AG20443 (cell line): ENCODE measurements around the gene SERBP1.
"Not testable (repeated sequence)": the region's sequence is repeated elsewhere in the genome, so short reads cannot be mapped to it uniquely, and the experiment has no call there.

ENCODE experiments used
- DNase-seq: peaks from one replicate; pipeline ENCODE4 v3.0.0; 2012; ENCODE audit warnings: low spot score, mixed read lengths

SERBP1 gene

GRCh38 chr1:67405473-67406245 is 24.5 kb downstream of the SERBP1 start:
- DNase-seq = no peak

DNA sequence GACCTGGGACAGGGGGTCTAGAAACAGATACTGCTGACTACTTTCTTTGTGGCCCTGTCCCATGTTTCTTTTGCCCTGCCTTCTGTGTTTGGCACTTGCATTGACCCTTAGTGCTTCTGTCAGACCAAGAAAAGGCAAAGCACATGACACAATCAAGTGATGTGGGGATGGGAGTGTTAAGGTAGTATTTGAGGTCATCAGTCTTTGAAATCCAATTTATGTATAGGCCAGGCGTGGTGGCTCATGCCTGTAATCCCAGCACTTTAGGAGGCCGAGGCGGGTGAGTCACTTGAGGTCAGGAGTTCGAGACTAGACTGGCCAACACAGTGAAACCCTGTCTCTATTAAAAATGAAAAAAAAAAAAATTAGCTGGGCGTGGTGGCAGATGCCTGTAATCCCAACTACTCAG is 26.0 kb downstream of the SERBP1 start:
- DNase-seq = no peak

- no peak for DNase-seq
These were observed 28.8 kb downstream of the SERBP1 start for GRCh38 chr1:67401443-67401842.

- DNase-seq = not testable (repeated sequence)
These were observed 30.0 kb downstream of the SERBP1 start for GRCh38 chr1:67400029-67400786.

GRCh38 chr1:67399199-67399993 is 30.8 kb downstream of the SERBP1 start:
- DNase-seq = no peak

DNA sequence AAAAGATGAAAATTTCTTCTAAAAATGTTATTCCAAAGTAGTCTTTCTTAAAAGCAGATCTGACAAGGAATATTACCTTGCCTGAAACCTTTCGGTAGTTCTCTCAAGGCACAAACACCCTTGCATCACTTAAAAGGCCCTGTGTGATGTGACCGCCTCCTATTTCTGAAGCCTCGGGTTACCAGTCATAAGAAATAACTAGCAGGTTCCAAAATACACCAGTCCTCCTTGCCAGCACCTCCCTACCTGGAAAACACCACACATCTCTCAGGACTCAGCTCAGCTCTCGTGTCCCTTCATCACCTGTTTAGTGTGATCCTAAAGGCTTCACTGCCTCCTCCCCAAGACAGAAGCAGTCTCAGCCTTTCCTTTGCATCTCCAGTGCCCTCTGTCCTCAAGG is 35.7 kb downstream of the SERBP1 start:
- no peak for DNase-seq

- DNase-seq = no peak
These were observed 36.5 kb downstream of the SERBP1 start for GRCh38 chr1:67393737-67394136.

- no peak for DNase-seq
These were observed 37.0 kb downstream of the SERBP1 start for GRCh38 chr1:67393240-67393639.

- no peak for DNase-seq
These were observed 39.9 kb downstream of the SERBP1 start for GRCh38 chr1:67390041-67390887.

DNA sequence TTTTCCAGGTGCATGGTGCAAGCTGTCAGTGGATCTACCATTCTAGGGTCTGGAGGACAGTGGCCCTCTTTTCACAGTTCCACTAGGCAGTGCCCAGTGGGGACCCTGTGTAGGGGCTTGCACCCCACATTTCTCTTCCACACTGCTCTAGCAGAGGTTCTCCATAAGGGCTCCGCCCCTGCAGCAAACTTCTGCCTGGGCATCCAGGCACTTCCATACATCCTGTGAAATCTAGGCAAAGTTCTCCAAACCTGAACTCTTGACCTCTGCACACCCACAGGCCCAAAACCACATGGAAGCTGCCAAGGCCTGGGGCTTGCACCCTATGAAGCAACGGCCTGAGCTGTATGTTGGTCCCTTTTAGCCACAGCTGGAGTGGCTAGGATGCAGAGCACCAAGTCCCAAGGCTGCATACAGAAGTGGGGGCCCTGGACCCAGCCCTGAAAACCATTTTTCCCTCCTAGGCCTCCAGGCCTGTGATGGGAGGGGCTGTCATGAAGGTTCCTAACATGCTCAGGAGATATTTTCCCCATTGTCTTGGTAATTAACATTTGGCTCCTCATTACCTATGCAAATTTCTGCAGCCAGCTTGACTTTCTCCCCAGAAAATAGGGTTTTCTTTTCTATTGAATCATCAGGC is 46.1 kb downstream of the SERBP1 start:
- DNase-seq = no peak

GRCh38 chr1:67382292-67382691 is 47.9 kb downstream of the SERBP1 start:
- DNase-seq = no peak

DNA sequence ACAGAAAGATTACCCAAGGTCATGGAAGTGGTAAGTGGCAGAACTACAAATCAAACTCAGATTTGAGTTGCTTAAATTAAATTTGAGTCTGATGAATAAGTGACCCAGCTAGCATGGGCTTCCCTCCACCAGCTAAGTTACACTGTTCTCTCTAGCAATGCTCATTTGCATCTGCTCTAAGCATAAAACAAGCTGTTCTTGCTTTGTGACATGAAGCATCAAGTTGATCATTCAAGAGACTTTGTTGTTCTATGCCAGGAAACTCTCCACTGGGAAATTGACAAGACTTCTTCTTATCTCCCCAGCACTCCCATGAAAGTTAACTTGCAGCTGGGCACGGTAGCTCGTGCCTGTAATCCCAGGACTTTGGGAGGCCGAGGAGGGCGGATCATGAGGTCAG is 49.0 kb downstream of the SERBP1 start:
- no peak for DNase-seq

DNA sequence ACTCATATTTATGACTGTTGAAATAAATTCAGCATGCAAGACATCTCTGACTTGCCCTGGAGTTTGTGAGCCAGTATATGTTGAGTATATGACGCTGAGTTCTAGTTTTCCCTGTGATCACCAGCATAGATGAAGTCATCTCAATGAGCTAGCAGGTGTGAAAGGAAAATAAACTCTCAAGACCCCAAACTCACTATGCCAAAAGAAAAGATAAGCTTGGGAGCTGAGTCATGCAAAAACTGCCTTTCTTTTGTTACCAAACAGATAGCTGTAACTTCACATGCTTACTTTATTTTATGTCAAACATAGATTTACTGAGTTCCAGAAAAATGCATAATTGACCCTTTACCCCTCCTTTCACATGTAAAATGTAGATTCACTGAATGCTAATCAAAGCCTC is 52.9 kb downstream of the SERBP1 start:
- DNase-seq = no peak

- DNase-seq = no peak
These were observed 53.8 kb downstream of the SERBP1 start for GRCh38 chr1:67376381-67376780.

DNA sequence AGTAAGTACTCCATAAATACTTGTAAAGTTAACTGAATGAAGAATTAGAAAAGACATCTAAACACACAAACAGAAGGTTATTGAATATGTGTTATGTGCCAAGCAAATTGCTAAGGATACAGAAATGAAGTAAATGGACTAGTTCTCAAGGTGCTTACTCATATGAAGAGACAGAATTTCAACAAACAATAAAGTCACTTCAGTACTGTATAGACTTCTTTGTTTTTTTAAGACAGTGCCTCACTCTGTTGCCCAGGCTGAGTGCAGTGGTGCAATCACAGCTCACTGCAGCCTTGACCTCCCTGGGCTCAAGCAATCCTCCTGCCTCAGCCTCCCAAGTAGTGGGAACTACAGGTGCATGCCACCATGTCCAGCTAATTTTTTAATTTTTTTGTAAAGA is 57.3 kb downstream of the SERBP1 start:
- DNase-seq = no peak

GRCh38 chr1:67372136-67372535 is 58.1 kb downstream of the SERBP1 start:
- DNase-seq = no peak

DNA sequence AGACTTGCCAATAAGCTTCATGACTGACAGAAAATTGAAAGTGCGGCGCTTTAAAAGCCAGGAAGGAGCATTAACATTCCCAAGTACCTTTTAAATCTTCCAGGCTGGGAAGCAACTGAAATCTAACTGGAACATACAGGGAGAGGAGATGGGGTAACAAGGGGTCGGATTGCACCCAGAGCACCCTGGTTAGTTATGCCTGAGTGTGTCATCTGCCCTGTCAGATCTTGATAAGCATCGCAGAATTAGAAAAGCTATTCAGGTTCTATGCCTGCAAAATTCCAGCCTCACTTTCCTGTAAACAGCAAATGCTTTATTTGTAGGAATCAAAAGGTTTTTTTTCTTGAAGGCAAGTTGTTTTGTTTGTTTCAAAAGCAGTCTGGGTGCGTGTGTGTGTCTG is 58.5 kb downstream of the SERBP1 start:
- no peak for DNase-seq

GRCh38 chr1:67371043-67371442 is 59.2 kb downstream of the SERBP1 start:
- DNase-seq = no peak

DNA sequence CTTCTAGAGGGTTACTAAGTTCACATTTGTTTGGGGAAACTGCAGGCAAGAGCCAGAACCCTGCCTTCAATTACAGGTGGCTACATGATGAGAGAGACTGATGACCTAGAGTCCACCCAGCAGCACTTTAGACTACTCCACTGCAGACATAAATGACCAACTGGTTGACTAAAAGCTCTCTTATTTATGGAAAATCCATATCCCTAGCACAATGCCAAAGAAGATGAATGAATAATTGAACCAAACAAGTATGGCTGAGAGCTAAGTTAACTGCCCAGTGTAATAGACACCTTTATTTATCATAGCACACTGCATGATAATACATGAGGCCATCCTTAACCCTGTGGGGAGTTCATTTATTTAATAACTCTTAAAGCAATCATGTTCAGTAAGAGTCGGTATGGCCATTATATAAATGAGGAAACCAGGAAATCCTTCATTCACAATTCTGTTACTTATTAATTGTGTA is 62.1 kb downstream of the SERBP1 start:
- DNase-seq = no peak

GRCh38 chr1:67367370-67368045 is 62.7 kb downstream of the SERBP1 start:
- DNase-seq = no peak

GRCh38 chr1:67361641-67362040 is 68.6 kb downstream of the SERBP1 start:
- no peak for DNase-seq
